ENCODE results near the gene ASB2. TPM values are rescaled to one million over a fixed set of nuclear protein-coding genes. Genes with fewer than 3 reads are reported as not detected.

Gene ASB2
- total and polyA plus RNA-seq, 8 donors, result 2.0 to 199 (median 18.7) TPM

- Histone ChIP-seq H3K4me1 (peaks cover 9 to 71% (median 38%) of the 10 kb centered on the region in 4 donors), H3K27ac (peak overlapping the region in 4 of 5 donors; percentile 52 to 90 (median 76)), H3K9me3 (no peaks in the 10 kb centered on the region), H3K36me3 (no peaks in the 10 kb centered on the region), H3K4me3 (no peak overlapping the region), H3K27me3 (no peaks in the 10 kb centered on the region)
- 74 to 89% (median 81%) methylated on average over 12 of the region's 12 CpGs for WGBS, 5 donors
- TF ChIP-seq POLR2AphosphoS5 (IDR thresholded peaks at IDR 0.05) (no peak), EP300 (IDR thresholded peaks at IDR 0.05) (no peak), POLR2A (IDR thresholded peaks at IDR 0.05) (no peak)
- TF ChIP-seq, protein P1, sequence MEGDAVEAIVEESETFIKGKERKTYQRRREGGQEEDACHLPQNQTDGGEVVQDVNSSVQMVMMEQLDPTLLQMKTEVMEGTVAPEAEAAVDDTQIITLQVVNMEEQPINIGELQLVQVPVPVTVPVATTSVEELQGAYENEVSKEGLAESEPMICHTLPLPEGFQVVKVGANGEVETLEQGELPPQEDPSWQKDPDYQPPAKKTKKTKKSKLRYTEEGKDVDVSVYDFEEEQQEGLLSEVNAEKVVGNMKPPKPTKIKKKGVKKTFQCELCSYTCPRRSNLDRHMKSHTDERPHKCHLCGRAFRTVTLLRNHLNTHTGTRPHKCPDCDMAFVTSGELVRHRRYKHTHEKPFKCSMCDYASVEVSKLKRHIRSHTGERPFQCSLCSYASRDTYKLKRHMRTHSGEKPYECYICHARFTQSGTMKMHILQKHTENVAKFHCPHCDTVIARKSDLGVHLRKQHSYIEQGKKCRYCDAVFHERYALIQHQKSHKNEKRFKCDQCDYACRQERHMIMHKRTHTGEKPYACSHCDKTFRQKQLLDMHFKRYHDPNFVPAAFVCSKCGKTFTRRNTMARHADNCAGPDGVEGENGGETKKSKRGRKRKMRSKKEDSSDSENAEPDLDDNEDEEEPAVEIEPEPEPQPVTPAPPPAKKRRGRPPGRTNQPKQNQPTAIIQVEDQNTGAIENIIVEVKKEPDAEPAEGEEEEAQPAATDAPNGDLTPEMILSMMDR (IDR thresholded peaks at IDR 0.05), result no peak
- intact Hi-C loops (cut with DNase I; ENCODE audit: low total_unique reads), result no loop called here
- no peak for DNase-seq
Observed at GRCh38 chr14:93969082-93969828, 7.1 kb downstream of the ASB2 start.

GRCh38 chr14:93967637-93968250 lies 8.6 kb downstream of the ASB2 start:
- WGBS, 5 donors, result 69 to 81% (median 72%) methylated on average over 10 of the region's 10 CpGs
- Histone ChIP-seq H3K9me3 (no peaks in the 10 kb centered on the region), H3K27ac (peak overlapping the region in 2 of 5 donors; percentile 73 to 90), H3K36me3 (no peaks in the 10 kb centered on the region), H3K4me3 (no peak overlapping the region), H3K27me3 (no peaks in the 10 kb centered on the region), H3K4me1 (peaks cover 10 to 86% (median 44%) of the 10 kb centered on the region in 4 donors)
- TF ChIP-seq POLR2A (IDR thresholded peaks at IDR 0.05), result no peak
- TF ChIP-seq POLR2AphosphoS5 (IDR thresholded peaks at IDR 0.05), result no peak
- TF ChIP-seq, protein P1 (IDR thresholded peaks at IDR 0.05), result no peak
- TF ChIP-seq EP300 (IDR thresholded peaks at IDR 0.05), result no peak
- intact Hi-C loops (cut with DNase I; ENCODE audit: low total_unique reads), result no loop called here
- no peak for DNase-seq

DNA sequence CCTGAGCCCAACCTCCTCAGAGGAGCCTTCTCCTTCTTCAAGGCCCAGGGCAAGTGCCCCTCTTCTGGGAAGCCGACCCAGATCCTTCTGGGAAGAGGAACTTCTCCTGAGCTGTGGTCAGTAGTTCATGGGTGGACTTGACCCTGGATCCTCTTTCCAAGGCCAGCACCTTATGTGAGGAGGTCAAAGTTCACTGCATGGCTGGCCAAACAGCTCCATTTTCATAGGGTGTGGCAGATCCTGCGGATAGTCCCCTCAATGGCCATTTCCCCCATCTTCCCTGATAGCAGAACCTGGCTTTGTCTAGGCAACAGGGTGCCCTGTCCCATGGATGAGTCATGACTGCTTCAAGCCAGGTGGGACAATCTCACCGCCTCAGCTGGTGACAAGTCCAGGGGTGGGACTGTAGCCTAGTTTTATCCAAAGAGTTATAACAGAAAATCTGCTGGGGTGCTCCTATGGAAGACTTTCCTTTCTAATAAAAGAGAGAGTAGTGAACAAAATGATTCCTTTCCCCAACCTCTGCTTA lies 10.4 kb downstream of the ASB2 start:
- no peak for TF ChIP-seq POLR2AphosphoS5 (IDR thresholded peaks at IDR 0.05)
- TF ChIP-seq, protein P1 (IDR thresholded peaks at IDR 0.05), result no peak
- no peak for TF ChIP-seq EP300 (IDR thresholded peaks at IDR 0.05)
- no peak for TF ChIP-seq POLR2A (IDR thresholded peaks at IDR 0.05)
- no peak for DNase-seq
- peak overlapping the region in 4 of 5 donors; percentile 52 to 90 (median 66) for H3K27ac ChIP-seq

DNA sequence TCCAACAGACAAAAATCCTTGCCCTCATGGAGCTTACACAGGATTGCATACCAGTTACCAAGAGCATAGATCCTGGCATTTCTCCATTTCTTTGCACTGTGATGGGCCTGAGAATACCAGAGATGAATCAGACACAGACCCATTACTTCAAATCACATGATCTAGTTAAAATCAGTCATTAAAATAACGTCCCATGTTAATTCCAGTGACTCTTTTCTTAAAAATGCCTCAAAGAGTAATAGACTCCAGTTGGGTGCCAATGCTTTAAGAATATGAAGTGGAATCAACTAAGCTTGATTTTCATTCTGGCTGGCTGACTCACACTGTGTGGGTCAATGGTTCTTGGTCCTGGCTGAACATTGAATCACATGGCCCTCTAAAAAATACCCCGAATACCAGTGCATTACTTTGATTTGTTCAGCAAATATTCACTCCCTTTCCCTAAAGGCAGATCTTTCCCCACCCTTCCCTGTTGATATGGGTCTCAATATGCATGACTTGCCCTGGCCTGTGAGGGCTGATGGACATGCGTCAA lies 11.0 kb downstream of the ASB2 start:
- Histone ChIP-seq H3K9me3 (no peaks in the 10 kb centered on the region), H3K36me3 (no peaks in the 10 kb centered on the region), H3K27me3 (no peaks in the 10 kb centered on the region), H3K4me3 (no peak overlapping the region), H3K27ac (peak overlapping the region in 4 of 5 donors; percentile 52 to 90 (median 66)), H3K4me1 (peaks cover 6 to 81% (median 40%) of the 10 kb centered on the region in 4 donors)
- no peak for TF ChIP-seq EP300 (IDR thresholded peaks at IDR 0.05)
- peak in 2 of 3 donors; percentile 8 to 45 for TF ChIP-seq POLR2AphosphoS5 (IDR thresholded peaks at IDR 0.05)
- TF ChIP-seq, protein P1 (IDR thresholded peaks at IDR 0.05), result no peak
- no peak for TF ChIP-seq POLR2A (IDR thresholded peaks at IDR 0.05)
- intact Hi-C loops (cut with DNase I; ENCODE audit: low total_unique reads), result no loop called here
- DNase-seq, result no peak
- WGBS, 5 donors, result 57 to 67% (median 62%) methylated on average over 3 of the region's 3 CpGs

More for the DNA sequence above, 10.4 kb downstream of the ASB2 start:
- Histone ChIP-seq H3K9me3 (no peaks in the 10 kb centered on the region), H3K27me3 (no peaks in the 10 kb centered on the region), H3K36me3 (no peaks in the 10 kb centered on the region), H3K4me3 (no peak overlapping the region), H3K4me1 (peaks cover 7 to 85% (median 44%) of the 10 kb centered on the region in 4 donors)
- 91 to 95% (median 92%) methylated on average over 2 to 3 of the region's 3 CpGs for WGBS, 5 donors
- intact Hi-C loops (cut with DNase I; ENCODE audit: low total_unique reads), result no loop called here
